ENCODE data around the gene C9orf72.
A peak's percentile ranks its signal among the peaks of the same experiment; 100 is the strongest.

C9orf72 gene

GRCh38 chr9:27529316-27530278 is 43.7 kb downstream of the C9orf72 start, which contains the start of gene MOB3B:
TSS of gene MOB3B (minus strand) at chr9:27529814. CDS start at chr9:27455550, 74,264 bp downstream.
- peak; percentile 82 for DNase-seq (ENCODE audit: extremely low spot score)
- POLR2A ChIA-PET = no interaction called here

DNA sequence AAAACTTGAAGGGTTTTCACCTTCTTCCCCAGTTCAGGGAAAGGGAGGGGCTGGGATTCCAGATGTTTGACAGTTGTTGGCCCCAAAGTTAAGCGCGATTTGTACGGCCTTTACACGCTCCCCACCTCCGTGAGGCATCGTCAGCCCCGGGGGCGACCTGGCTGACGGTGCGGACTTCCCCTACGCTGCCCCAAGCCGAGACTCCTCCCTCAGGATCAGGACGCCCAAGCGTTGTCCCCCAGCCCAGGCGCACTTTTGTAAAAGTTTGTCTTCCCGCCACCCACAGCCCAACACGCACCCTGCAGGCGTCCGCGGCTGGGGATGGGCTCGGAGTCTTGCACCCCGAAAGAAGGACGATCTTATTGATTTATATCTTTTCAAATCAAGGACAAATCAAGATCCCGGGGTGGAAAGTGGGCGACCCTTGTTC is 44.4 kb downstream of the C9orf72 start:
- no peak for TF ChIP-seq CTCF (IDR thresholded peaks at IDR 0.05; ENCODE audit: control extremely low read depth, extremely low read depth, low read depth, missing control alignments)
- ChIA-PET CTCF (interaction anchor here (0.7 to 3.4 kb wide), 21 partner anchors 8 to 224 kb away, joined by 3 to 82 read pairs (median 4); partner anchors contain the start of gene C9orf72), POLR2A (no interaction called here)
- peak; percentile 73 for DNase-seq (ENCODE audit: extremely low spot score)

More at GRCh38 chr9:27529316-27530278, 43.7 kb downstream of the C9orf72 start, which contains the start of gene MOB3B:
- CTCF ChIA-PET = interaction anchor here (0.6 to 3.4 kb wide), 39 partner anchors 9 to 239 kb away, joined by 3 to 82 read pairs (median 3); partner anchors contain the start of gene C9orf72
- TF ChIP-seq CTCF (IDR thresholded peaks at IDR 0.05; ENCODE audit: control extremely low read depth, extremely low read depth, low read depth, missing control alignments) = peak; percentile 85

DNA sequence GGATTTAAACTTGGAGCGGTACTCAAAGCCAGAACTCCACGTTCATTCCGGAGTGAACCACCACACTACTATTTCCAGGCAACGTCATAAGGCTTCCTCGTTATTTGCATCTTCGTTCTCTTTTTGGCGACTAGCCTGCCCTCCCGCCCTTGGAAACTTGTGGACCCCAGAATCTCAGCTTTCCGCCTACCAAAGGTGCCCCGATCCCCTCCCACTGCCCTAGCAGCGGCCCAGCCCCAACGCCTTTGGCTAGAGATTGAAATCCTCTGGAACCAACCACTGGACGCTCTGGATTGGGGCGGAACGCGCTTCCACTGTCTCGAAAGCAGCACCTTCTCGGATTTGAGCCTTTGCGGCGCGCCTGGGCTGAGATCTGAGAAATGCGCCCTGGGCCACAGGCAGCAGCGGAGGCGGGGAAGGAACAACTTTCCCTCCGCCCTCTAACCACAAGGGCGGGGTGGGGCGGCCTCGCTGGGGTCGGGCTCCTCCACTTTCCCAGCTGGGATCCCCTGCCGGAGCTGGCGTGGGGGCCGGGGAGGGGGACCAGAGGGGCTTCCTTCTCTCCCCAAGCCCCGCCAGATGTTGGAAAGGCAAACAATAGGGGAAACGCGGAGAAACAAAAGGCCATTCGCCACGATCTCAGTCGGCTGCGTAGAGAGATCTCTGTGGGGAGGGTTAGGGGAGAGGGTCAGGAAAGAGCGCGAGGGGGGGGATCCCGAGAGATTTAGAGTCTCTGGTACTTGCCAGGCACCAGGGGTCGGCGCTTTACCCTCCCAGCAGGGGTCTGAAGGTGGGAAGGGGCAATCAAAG is 45.0 kb downstream of the C9orf72 start:
- ChIA-PET CTCF (interaction anchor here (1.0 to 5.1 kb wide), 6 partner anchors 13 to 196 kb away, joined by 3 to 82 read pairs (median 9); no protein-coding TSS in a partner anchor), POLR2A (no interaction called here)
- peak; percentile 62 for DNase-seq (ENCODE audit: extremely low spot score)
- no peak for TF ChIP-seq CTCF (IDR thresholded peaks at IDR 0.05; ENCODE audit: control extremely low read depth, extremely low read depth, low read depth, missing control alignments)

- DNase-seq (ENCODE audit: extremely low spot score) = no peak
- no peak for TF ChIP-seq CTCF (IDR thresholded peaks at IDR 0.05; ENCODE audit: control extremely low read depth, extremely low read depth, low read depth, missing control alignments)
- POLR2A ChIA-PET = no interaction called here
- CTCF ChIA-PET = interaction anchor here (1.0 to 5.1 kb wide), 6 partner anchors 8 to 195 kb away, joined by 3 to 26 read pairs (median 4); no protein-coding TSS in a partner anchor
Observed at GRCh38 chr9:27527702-27528075, 45.6 kb downstream of the C9orf72 start.

DNA sequence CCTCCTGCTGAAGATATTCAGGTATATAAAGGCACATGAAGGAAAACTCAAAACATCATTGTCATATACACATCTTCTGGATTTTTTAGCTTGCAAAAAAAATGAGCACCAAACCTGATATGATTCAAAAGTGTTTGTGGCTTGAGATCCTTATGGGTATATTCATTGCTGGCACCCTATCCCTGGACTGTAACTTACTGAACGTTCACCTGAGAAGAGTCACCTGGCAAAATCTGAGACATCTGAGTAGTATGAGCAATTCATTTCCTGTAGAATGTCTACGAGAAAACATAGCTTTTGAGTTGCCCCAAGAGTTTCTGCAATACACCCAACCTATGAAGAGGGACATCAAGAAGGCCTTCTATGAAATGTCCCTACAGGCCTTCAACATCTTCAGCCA is 49.0 kb downstream of the C9orf72 start, which contains the start of gene IFNK:
Gene IFNK (plus strand): TSS at position 55 of the 400 bp plus-strand sequence. CDS start 47 bp downstream, at position 102.
- CTCF ChIA-PET = interaction anchor here (0.6 to 5.1 kb wide), 7 partner anchors 9 to 191 kb away, joined by 3 to 26 read pairs (median 3); no protein-coding TSS in a partner anchor
- POLR2A ChIA-PET = no interaction called here
- no peak for DNase-seq (ENCODE audit: extremely low spot score)

More for the DNA sequence above, 49.0 kb downstream of the C9orf72 start, which contains the start of gene IFNK:
- no peak for TF ChIP-seq CTCF (IDR thresholded peaks at IDR 0.05; ENCODE audit: control extremely low read depth, extremely low read depth, low read depth, missing control alignments)
